Measurements from ENCODE around the gene TAF11. TPM values are rescaled to one million over a fixed set of nuclear protein-coding genes. Genes with fewer than 3 reads are reported as not detected.
"Not testable (repeated sequence)": the region's sequence is repeated elsewhere in the genome, so short reads cannot be mapped to it uniquely, and the experiment has no call there.

TAF11 gene, protein sequence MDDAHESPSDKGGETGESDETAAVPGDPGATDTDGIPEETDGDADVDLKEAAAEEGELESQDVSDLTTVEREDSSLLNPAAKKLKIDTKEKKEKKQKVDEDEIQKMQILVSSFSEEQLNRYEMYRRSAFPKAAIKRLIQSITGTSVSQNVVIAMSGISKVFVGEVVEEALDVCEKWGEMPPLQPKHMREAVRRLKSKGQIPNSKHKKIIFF
- 10 to 100 TPM; 31.5 to 38.1 TPM for total RNA-seq
- polyA plus RNA-seq (2013, experiment 1 of 2): 27.2 TPM
- 30.9 TPM for polyA plus RNA-seq (2013, experiment 2 of 2)
- total RNA-seq: 42.0 to 122 (median 70.2) reads per million in 172 experiments

DNA sequence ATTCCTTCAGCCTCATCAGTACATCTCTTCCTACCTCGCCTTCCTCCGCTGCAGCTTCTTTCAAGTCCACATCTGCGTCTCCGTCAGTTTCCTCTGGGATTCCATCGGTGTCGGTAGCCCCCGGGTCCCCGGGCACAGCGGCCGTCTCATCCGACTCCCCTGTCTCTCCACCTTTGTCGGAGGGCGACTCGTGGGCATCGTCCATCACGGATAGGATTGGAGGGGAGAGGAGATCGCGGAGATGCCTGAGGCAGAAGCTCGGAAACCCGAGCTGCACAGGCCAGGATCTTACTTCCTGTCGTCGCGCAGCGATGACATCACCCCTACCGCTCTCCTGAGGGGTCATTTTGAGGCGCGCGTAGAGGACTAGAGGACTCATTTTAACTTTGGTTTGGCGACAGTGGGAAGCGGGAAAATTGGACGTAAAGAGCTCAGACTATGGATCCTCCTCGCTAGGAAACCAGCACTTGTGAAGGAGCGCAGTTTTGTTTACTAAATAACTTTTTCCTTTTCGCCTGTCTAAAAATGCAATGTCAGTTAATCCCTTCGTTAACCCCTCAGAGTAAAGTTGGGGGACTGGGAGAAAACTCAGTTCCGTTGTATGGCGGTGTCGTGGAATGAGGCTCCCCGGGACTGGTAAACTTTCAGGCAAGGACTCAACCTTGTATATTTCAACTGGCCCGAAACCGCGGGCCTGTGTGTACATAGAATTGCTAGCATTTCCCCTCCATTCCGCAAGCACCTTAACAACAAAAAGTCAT is at the start of gene TAF11:
TAF11 (minus strand) TSS at position 290 of the 761 bp plus-strand sequence; CDS start at position 205, 85 bp downstream.
- no peaks in the 10 kb centered on the region for H3K9me3 ChIP-seq (ENCODE audit: control insufficient read depth in 1 of 2, insufficient read depth in 1 of 2, low read length in 2 of 2)
- ATAC-seq (ENCODE audit: poor library complexity) (peak; percentile 69), DNase-seq (peak; percentile 78 to 96 (median 87))
- no peaks in the 10 kb centered on the region for H3K27me3 ChIP-seq (ENCODE audit: control insufficient read depth in 1 of 2, insufficient read depth in 2 of 2, low read length in 2 of 2)
- peak within 1 kb of the TSS; percentile 97 for H3K4me3 Mint-ChIP-seq
- H3K36me3 Mint-ChIP-seq (ENCODE audit: low read depth): peaks cover 55% of the 10 kb centered on the region
- H3K4me1 ChIP-seq (ENCODE audit: insufficient read depth, low read length): peaks cover 36% of the 10 kb centered on the region
- peaks cover 62% of the 10 kb centered on the region for H3K4me1 Mint-ChIP-seq (ENCODE audit: low read depth)
- CTCF ChIA-PET: no interaction called here
- no peaks in the 10 kb centered on the region for H3K27me3 Mint-ChIP-seq
- intact Hi-C loops (cut with DNase I, micrococcal nuclease): loop anchor here (1.0 to 10.0 kb wide), 7 partner anchors 96 to 641 kb away; partner anchors contain the start of genes SNRPC (in 2 of the 2), BLTP3A (in 1 of the 2), ILRUN (in 1 of the 2) and SMIM29 (in 1 of the 2)
- POLR2A ChIA-PET: interaction anchor here (0.7 to 3.5 kb wide), 27 partner anchors 9 to 1657 kb away, joined by 3 to 48 read pairs (median 4); partner anchors contain the start of genes BLTP3A, HMGA1, ILRUN and ITPR3
- H3K36me3 ChIP-seq (ENCODE audit: insufficient read depth, low read length): peaks cover 5% of the 10 kb centered on the region
- no peaks in the 10 kb centered on the region for H3K9me3 Mint-ChIP-seq
- H3K27ac Mint-ChIP-seq: peak within 1 kb of the TSS; percentile 97
- TF ChIP-seq, protein P1, sequence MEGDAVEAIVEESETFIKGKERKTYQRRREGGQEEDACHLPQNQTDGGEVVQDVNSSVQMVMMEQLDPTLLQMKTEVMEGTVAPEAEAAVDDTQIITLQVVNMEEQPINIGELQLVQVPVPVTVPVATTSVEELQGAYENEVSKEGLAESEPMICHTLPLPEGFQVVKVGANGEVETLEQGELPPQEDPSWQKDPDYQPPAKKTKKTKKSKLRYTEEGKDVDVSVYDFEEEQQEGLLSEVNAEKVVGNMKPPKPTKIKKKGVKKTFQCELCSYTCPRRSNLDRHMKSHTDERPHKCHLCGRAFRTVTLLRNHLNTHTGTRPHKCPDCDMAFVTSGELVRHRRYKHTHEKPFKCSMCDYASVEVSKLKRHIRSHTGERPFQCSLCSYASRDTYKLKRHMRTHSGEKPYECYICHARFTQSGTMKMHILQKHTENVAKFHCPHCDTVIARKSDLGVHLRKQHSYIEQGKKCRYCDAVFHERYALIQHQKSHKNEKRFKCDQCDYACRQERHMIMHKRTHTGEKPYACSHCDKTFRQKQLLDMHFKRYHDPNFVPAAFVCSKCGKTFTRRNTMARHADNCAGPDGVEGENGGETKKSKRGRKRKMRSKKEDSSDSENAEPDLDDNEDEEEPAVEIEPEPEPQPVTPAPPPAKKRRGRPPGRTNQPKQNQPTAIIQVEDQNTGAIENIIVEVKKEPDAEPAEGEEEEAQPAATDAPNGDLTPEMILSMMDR (IDR thresholded peaks at IDR 0.05): no peak
- peak within 1 kb of the TSS; percentile 90 to 93 for H3K27ac ChIP-seq (ENCODE audit: low read depth in 1 of 2, low read length in 2 of 2)
- H3K4me3 ChIP-seq (ENCODE audit: low read length): peak within 1 kb of the TSS; percentile 98

DNA sequence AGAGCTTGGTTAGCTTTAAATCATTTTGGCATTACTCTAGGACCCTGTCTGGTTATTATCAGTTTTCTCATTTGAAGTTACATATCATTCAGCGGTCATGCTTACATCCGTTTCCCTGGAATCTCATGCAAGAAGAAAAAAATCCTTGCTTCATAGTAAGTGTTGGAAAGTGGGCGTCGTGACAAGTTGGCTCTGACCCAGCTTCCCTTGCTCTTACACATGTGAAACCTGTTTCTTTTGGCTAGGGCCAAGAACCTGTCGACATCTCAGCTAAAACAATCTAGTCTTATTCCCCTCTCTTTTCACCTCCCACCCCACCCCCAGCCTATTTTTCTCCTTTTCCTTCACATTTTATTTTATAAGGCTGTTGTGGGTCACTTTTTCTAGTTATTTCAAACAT is 46.7 kb upstream of the TAF11 start:
- POLR2A ChIA-PET: interaction anchor here (1.4 kb wide), 1 partner anchor 46 kb away, joined by 4 read pairs; the partner anchor contains the start of gene ANKS1A
- CTCF ChIA-PET: no interaction called here
- no peak for DNase-seq
- TF ChIP-seq, protein P1 (IDR thresholded peaks at IDR 0.05): no peak
- H3K9me3 Mint-ChIP-seq: no peaks in the 10 kb centered on the region
- H3K9me3 ChIP-seq (ENCODE audit: control insufficient read depth in 1 of 2, insufficient read depth in 1 of 2, low read length in 2 of 2): no peaks in the 10 kb centered on the region
- H3K4me1 ChIP-seq (ENCODE audit: insufficient read depth, low read length): no peaks in the 10 kb centered on the region
- H3K36me3 ChIP-seq (ENCODE audit: insufficient read depth, low read length): no peaks in the 10 kb centered on the region
- H3K4me3 ChIP-seq (ENCODE audit: low read length): no peak overlapping the region
- no peaks in the 10 kb centered on the region for H3K27me3 ChIP-seq (ENCODE audit: control insufficient read depth in 1 of 2, insufficient read depth in 2 of 2, low read length in 2 of 2)
- H3K4me1 Mint-ChIP-seq (ENCODE audit: low read depth): peaks cover 4% of the 10 kb centered on the region
- H3K27ac Mint-ChIP-seq: no peak overlapping the region
- H3K27ac ChIP-seq (ENCODE audit: low read depth in 1 of 2, low read length in 2 of 2): no peak overlapping the region
- H3K27me3 Mint-ChIP-seq: no peaks in the 10 kb centered on the region
- intact Hi-C loops (cut with DNase I, micrococcal nuclease): no loop called here
- H3K36me3 Mint-ChIP-seq (ENCODE audit: low read depth): no peaks in the 10 kb centered on the region
- H3K4me3 Mint-ChIP-seq: no peak overlapping the region
- ATAC-seq (ENCODE audit: poor library complexity): no peak

DNA sequence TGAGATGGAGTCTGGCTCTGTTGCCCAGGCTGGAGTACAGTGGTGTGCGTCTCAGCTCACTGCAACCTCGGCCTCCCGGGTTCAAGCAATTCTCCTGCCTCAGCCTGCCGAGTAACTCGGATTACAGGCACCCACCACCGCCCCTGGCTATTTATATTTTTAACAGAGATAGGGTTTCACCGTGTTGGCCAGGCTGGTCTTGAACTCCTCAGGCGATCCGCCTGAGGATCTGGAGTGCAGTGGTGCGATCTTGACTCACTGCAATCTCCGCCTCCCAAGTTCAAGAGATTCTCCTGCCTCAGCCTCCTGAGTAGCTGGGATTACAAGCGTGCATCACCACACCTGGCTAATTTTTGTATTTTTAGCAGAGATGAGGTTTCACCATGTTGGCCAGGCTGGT is 44.4 kb upstream of the TAF11 start:
- CTCF ChIA-PET; H3K9me3 ChIP-seq (ENCODE audit: control insufficient read depth in 1 of 2, insufficient read depth in 1 of 2, low read length in 2 of 2); H3K36me3 Mint-ChIP-seq (ENCODE audit: low read depth); ATAC-seq (ENCODE audit: poor library complexity); H3K4me3 Mint-ChIP-seq; H3K9me3 Mint-ChIP-seq; H3K27ac ChIP-seq (ENCODE audit: low read depth in 1 of 2, low read length in 2 of 2); H3K4me1 Mint-ChIP-seq (ENCODE audit: low read depth); intact Hi-C loops (cut with DNase I, micrococcal nuclease); POLR2A ChIA-PET; H3K27me3 ChIP-seq (ENCODE audit: control insufficient read depth in 1 of 2, insufficient read depth in 2 of 2, low read length in 2 of 2); H3K27me3 Mint-ChIP-seq; DNase-seq; H3K4me1 ChIP-seq (ENCODE audit: insufficient read depth, low read length); H3K4me3 ChIP-seq (ENCODE audit: low read length); H3K36me3 ChIP-seq (ENCODE audit: insufficient read depth, low read length); H3K27ac Mint-ChIP-seq: not testable (repeated sequence)
